ENCODE results near the gene ARPIN.
A peak's percentile ranks its signal among the peaks of the same experiment; 100 is the strongest.
"Not testable (repeated sequence)": the region's sequence is repeated elsewhere in the genome, so short reads cannot be mapped to it uniquely, and the experiment has no call there.

ARPIN gene

GRCh38 chr15:89877083-89877425 is 35.7 kb downstream of the ARPIN start:
- no peak for DNase-seq (ENCODE audit: low spot score)

GRCh38 chr15:89876396-89877082 is 36.2 kb downstream of the ARPIN start:
- no peak for DNase-seq (ENCODE audit: low spot score)

GRCh38 chr15:89875741-89876140 is 37.0 kb downstream of the ARPIN start:
- DNase-seq (ENCODE audit: low spot score) = no peak

- DNase-seq (ENCODE audit: low spot score) = peak; percentile 92
Observed at GRCh38 chr15:89874926-89875564, 37.7 kb downstream of the ARPIN start.

DNA sequence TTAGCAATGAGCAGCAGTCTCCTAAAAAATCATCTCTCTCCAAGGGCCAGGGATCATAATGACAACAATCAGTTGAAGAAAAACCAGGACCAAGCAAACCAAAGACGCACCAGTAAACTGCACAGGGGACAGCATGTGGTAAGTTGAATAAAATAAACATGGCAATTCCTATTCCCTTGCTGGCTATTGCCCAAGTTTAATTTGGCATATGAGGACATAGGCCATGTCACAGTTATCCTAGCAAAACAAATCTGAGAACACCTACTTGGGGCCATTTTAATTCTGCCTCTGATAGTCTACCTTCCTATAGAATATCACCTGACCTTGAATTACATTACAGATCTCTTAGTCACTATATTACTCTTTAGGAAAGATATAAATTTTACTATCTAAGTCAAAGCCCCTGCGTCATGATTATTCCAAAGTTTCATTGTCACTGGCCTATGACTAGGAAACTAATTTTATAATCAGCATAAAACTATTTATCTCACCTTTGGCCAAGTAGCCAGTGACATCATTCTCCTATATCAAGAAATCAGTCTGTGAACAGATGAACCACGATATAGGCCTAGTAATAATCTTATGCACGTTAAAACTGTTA is 42.0 kb downstream of the ARPIN start:
- no peak for DNase-seq (ENCODE audit: low spot score)

DNA sequence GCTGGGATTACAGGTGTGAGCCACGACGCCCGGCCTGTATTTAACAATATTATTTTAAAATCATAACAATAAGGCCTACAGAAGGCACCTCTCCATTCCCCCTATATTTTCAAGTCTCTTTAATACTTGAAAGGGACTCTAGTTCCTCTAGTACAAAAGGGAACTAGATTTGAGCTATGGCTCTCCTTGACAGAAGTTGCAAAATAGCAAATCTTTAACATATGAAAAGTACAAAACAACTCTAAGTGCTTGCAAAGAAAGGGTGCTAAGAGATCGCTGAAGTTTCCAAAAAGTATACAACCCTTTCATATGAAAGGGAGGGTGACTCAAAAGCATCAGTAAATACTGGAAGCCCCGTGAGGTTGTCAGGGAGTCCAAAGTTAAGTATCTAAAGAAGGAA is 42.7 kb downstream of the ARPIN start:
- DNase-seq (ENCODE audit: low spot score) = no peak

GRCh38 chr15:89869490-89869889 is 43.3 kb downstream of the ARPIN start:
- not testable (repeated sequence) for DNase-seq (ENCODE audit: low spot score)

GRCh38 chr15:89864958-89865739 is 47.6 kb downstream of the ARPIN start:
- DNase-seq (ENCODE audit: low spot score) = no peak

DNA sequence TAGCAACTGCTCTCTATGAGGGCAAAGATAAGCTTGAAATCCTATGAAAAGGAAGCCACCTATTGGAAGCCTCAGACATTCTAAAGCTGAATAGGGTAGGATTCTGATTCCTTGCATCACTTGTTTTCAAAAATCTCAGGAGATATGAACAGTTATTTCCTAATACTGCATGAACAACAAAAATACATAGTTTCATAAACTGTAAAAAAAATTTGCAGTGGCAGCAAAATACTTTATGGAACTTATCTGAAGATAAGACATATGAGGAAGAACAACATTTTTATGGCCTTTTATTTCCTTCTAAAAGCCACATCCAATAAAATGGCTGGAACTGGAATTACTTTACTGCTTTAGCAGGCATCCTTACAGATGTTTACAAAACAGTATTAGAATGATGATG is 48.8 kb downstream of the ARPIN start:
- DNase-seq (ENCODE audit: low spot score) = no peak

DNA sequence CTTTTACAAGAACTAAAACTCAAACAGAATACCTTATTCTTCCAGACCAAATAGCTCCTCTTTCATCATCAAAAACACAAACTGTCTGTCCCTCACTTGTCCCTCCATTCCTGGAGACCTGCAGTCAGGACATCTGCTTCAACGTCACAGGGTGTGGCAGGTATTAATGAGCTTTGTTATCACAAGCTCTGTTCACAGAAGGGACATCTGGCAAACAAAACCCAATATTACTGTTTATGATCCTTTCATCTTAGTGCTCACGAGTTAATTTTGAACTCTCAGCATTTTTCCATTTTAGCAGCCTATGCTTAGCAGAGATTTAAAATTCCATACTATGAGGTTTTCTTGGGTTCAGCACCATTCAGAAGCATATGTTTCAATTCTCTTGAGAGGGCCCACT is 51.9 kb downstream of the ARPIN start:
- DNase-seq (ENCODE audit: low spot score) = no peak

DNA sequence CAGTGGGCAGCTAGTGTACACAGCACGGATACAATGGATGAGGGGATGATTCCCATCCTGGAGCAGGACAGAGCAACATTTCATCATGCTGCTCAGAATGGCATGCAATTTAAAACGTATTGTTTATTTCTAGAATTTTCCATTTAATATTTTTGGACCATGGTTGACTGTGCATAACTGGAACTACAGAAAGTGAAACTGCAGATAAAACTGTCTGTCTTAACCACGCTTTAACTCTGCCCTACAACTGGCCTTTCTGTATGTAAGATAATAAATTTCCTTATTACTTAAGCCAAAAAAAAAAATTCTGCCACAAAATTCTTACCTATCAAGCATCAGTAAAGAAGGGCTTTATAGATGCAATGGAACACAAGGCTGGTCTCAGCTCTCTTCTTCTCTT is 52.3 kb downstream of the ARPIN start:
- DNase-seq (ENCODE audit: low spot score) = no peak

GRCh38 chr15:89858661-89859458 is 53.9 kb downstream of the ARPIN start:
- DNase-seq (ENCODE audit: low spot score) = no peak

DNA sequence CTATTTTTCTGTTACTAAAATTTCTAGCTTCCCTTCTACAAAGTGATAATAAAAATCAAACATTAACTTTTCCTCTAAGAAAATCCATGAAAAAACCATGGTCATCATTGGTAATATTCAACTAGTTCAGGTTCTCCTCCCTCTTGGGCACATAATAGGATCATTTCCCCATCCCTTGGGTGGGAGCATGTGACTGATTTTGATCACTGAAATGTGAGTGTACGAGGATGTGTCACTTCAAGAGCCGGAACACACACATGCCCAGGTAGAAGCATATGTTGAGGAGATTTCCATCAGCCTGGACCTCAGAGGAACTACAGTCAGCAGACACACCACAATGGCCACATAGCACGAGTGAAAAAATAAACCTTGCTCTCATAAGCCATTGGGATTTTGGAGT is 55.1 kb downstream of the ARPIN start:
- no peak for DNase-seq (ENCODE audit: low spot score)

- no peak for DNase-seq (ENCODE audit: low spot score)
Observed at GRCh38 chr15:89855948-89856347, 56.8 kb downstream of the ARPIN start.

DNA sequence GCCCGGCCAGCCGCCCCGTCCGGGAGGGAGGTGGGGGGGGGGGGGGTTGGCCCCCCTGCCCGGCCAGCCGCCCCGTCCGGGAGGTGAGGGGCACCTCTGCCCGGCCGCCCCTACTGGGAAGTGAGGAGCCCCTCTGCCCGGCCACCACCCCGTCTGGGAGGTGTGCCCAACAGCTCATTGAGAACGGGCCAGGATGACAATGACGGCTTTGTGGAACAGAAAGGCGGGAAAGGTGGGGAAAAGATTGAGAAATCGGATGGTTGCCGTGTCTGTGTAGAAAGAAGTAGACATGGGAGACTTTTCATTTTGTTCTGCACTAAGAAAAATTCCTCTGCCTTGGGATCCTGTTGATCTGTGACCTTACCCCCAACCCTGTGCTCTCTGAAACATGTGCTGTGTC is 57.9 kb downstream of the ARPIN start:
- DNase-seq (ENCODE audit: low spot score) = not testable (repeated sequence)

GRCh38 chr15:89852342-89852995 is 60.3 kb downstream of the ARPIN start:
- DNase-seq (ENCODE audit: low spot score) = no peak

- no peak for DNase-seq (ENCODE audit: low spot score)
Observed at GRCh38 chr15:89851673-89852341, 60.9 kb downstream of the ARPIN start.

- DNase-seq (ENCODE audit: low spot score) = no peak
Observed at GRCh38 chr15:89848970-89849292, 63.8 kb downstream of the ARPIN start.

GRCh38 chr15:89847101-89847500 is 65.7 kb downstream of the ARPIN start:
- DNase-seq (ENCODE audit: low spot score) = no peak

GRCh38 chr15:89845305-89845893 is 67.4 kb downstream of the ARPIN start:
- DNase-seq (ENCODE audit: low spot score) = peak; percentile 71
